ENCODE results near the gene C2orf78.

GRCh38 chr2:73832930-73833329 is 48.9 kb downstream of the C2orf78 start:
- TF ChIP-seq CTCF (IDR thresholded peaks at IDR 0.05) (no peak), POLR2A (IDR thresholded peaks at IDR 0.05) (peak in 1 of 2 donors; percentile 16)

Measured in thyroid gland (tissue), 4 donors.